Astrocyte of the cerebellum (primary cell): ENCODE data around the gene HCN1.
"Not testable (repeated sequence)": the region's sequence is repeated elsewhere in the genome, so short reads cannot be mapped to it uniquely, and the experiment has no call there.

Experiments
- DNase-seq: peaks from one replicate; pipeline ENCODE4 v3.0.0-alpha.2; 2011; ENCODE audit warnings: low read depth
- H3K4me3 ChIP-seq: 2 replicates; pipeline ENCODE4 v1.5.1; 2011; ENCODE audit warnings: mild to moderate bottlenecking, low read depth, low read length, moderate library complexity
- CTCF ChIP-seq: IDR thresholded peaks from 2 replicates; pipeline ENCODE4 v1.5.1; 2012; ENCODE audit warnings: low read length, low read depth, moderate library complexity, mild to moderate bottlenecking; ENCODE audit errors: missing control alignments
- in situ Hi-C: cut with HindIII; loops from 2 replicates; pipeline ENCODE4 v1.10.0; 2017; ENCODE audit warnings: low sequenced_read_pairs

The HCN1 gene

GRCh38 chr5:45601424-45601823 is 94.8 kb downstream of the HCN1 start:
- TF ChIP-seq CTCF = no peak
- in situ Hi-C loops = no loop called here
- no peak overlapping the region for H3K4me3 ChIP-seq
- DNase-seq = no peak

- H3K4me3 ChIP-seq = no peak overlapping the region
- in situ Hi-C loops = no loop called here
- TF ChIP-seq CTCF = no peak
Measured at GRCh38 chr5:45596320-45596719, 99.9 kb downstream of the HCN1 start.

DNA sequence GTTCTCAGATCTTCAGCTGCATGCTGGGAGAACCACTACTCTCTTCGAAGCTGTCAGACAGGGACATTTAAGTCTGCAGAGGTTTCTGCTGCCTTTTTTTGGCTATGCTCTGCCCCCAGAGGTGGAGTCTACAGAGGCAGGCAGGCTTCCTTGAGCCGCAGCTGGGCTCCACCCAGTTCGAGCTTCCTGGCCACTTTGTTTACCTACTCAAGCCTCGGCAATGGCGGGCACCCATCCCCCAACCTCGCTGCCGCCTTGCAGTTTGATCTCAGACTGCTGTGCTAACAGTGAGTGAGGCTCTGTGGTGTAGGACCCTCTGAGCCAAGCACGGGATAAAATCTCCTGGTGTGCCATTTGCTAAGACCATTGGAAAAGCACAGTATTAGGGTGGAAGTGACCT is 110.2 kb downstream of the HCN1 start:
- DNase-seq, in situ Hi-C loops, H3K4me3 ChIP-seq: not testable (repeated sequence)

More at GRCh38 chr5:45596320-45596719, 99.9 kb downstream of the HCN1 start:
- no peak for DNase-seq

DNA sequence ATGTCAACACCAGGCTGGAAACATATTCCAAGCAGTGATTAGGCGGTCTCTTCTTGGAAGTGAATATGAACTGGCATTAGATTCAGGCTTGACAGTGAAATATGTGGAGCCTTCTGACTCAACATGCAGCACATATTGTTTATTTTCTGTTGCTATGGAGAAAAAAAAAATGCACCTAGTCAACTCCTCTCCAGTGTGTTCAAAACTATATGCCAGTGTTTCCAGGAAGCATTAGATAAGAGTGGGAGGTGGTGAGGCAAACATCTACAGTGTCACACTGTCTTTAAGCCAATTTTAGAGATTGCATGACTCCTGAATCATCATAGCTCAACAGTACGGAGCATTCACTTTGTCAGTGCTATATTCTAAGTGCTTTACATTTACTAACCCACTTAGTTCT is 117.9 kb downstream of the HCN1 start:
- no peak for TF ChIP-seq CTCF
- H3K4me3 ChIP-seq = no peak overlapping the region
- in situ Hi-C loops = no loop called here
- no peak for DNase-seq

GRCh38 chr5:45568813-45569212 is 127.4 kb downstream of the HCN1 start:
- no peak overlapping the region for H3K4me3 ChIP-seq
- DNase-seq = no peak
- in situ Hi-C loops = no loop called here
- no peak for TF ChIP-seq CTCF

- no peak overlapping the region for H3K4me3 ChIP-seq
- no peak for DNase-seq
- in situ Hi-C loops = no loop called here
- no peak for TF ChIP-seq CTCF
Measured at GRCh38 chr5:45542421-45542820, 153.8 kb downstream of the HCN1 start.

- DNase-seq = no peak
- in situ Hi-C loops = no loop called here
- TF ChIP-seq CTCF = no peak
- no peak overlapping the region for H3K4me3 ChIP-seq
Measured at GRCh38 chr5:45533663-45534062, 162.5 kb downstream of the HCN1 start.
